NCI-H2107 treated with DMSO at 0.1 percent for 48 hours (cell line): ENCODE data around the gene PTPRF.

Source experiments
- DNase-seq: peaks from one replicate; lab custom pipeline; 2025; ENCODE audit not compliant: unreplicated experiment; lab: John Stamatoyannopoulos, UW

The PTPRF gene

GRCh38 chr1:43576521-43576920 is 45.8 kb downstream of the PTPRF start:
- no peak for DNase-seq

DNA sequence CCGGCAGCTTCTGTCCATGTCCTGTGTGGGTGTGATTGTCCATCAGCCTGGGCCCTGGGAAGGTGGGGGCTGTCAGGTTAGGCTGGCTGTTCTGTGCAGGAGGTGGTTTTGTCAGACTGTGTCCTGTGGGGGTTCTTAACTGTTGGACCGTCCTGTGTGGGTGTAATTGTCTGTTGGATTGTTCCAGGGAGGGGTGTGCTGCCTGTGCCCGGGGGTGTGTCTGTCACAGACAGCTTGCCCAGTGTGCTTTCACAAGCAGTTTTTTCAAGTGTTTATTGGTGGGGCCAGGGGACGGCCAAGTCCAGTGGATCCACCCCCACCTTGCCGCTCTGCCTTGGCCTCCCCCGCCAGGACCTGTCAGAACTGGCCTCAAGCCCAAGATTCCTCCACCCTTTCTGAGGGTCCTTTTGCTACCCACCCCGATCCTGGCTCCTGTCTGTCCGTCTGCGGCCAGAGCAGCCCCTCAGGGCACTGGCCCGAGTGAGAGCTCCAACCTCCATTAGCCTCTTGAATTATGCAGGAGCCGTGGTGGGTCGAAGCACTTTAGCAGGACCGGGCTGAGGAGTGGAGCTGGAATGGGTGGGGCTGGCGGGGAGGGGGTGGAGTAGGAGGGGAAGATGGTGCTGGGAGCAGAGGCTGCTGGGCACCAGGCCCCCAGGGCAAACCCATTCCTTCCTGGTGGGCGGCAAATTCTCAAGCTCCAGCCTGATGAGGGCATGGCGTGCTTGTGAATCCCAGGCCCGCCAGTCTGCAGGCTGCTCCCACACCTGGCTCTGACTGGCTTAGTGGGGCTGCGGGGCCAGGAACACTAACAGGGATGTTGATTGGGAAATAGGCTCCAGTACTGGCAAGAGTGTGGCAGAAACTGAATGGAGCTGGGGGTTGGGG is 47.2 kb downstream of the PTPRF start:
- no peak for DNase-seq

- no peak for DNase-seq
Measured at GRCh38 chr1:43580039-43580438, 49.4 kb downstream of the PTPRF start.

GRCh38 chr1:43582162-43582566 is 51.5 kb downstream of the PTPRF start:
- DNase-seq = peak; percentile 94

DNA sequence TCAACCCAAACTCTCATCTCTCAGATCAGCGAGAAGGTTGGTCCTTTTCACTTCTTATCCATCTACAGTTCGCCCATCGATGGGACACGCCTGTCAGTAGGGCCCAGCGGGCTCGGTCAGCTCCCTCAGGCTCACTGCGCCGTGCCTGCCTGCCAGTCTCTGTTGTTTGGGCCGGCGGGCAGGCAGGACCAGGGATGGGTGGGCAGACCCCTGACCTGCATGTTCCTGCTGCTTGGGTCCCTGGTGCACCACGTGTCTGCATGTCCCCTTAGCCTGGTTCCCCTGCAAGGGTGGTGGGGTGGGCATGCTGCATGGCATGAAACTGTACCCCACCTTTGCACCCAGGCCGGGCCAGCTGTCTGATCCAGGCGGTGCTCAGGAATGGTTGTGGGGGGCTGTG is 52.4 kb downstream of the PTPRF start:
- DNase-seq = no peak

DNA sequence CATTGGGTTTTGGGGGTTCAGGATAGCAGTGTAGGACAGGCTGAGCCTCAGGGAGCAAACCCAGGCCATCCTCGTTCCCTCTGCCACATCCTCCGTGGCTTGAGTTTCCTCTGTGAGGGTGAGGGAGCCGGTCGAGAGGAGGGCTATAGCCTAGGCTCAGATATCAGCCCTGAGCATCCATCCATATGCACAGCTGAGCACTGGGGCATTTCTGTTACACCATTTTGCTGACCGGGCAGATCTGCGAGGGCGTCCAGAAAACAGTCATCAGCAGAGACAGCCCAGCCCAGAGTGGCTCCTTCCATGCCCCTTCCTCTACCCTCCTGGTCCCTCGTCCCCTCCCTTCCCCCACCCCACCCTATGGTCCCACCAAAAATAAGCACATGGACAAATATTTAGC is 53.5 kb downstream of the PTPRF start:
- no peak for DNase-seq

- DNase-seq = no peak
Measured at GRCh38 chr1:43585557-43585956, 54.9 kb downstream of the PTPRF start.

DNA sequence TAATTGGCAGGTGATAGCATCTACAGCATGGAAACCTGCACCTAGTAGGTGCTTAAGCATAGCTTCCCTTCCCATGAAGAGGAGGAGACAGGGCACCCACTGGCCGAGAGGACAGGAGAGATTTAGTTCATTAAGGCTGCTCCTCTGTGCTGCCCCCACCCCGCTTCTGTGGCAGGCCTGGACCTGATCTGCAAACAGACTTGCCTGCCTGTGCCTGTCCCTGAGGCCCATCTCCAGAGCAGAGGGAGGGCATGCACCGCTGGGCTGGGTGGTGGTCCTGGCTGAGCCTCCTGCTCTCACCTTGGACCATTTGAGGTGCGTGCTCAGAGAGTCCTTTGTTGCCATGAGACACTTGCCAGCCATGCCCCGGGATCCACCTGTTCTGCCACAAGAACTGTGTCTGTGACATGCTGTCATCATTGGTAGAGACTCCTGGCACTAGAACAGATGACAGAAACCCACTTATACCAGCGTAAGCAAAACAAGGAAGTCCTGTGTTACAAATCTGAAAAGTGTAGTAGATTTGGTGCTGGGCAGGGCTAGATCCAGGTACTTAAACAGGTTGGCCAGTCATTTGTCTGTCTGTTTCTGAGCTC is 55.6 kb downstream of the PTPRF start:
- DNase-seq = peak; percentile 59

- no peak for DNase-seq
Measured at GRCh38 chr1:43587001-43587400, 56.3 kb downstream of the PTPRF start.

- DNase-seq = no peak
Measured at GRCh38 chr1:43587594-43587993, 56.9 kb downstream of the PTPRF start.

DNA sequence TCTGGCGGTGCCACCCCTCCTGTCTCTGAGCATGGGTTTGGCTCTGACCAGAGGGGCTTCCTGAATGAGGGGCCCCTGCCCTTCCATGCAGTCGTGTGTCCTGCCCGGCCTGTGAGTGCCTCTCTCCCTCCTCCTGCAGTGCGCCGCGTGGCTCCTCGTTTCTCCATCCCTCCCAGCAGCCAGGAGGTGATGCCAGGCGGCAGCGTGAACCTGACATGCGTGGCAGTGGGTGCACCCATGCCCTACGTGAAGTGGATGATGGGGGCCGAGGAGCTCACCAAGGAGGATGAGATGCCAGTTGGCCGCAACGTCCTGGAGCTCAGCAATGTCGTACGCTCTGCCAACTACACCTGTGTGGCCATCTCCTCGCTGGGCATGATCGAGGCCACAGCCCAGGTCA is 57.9 kb downstream of the PTPRF start:
- DNase-seq = no peak

DNA sequence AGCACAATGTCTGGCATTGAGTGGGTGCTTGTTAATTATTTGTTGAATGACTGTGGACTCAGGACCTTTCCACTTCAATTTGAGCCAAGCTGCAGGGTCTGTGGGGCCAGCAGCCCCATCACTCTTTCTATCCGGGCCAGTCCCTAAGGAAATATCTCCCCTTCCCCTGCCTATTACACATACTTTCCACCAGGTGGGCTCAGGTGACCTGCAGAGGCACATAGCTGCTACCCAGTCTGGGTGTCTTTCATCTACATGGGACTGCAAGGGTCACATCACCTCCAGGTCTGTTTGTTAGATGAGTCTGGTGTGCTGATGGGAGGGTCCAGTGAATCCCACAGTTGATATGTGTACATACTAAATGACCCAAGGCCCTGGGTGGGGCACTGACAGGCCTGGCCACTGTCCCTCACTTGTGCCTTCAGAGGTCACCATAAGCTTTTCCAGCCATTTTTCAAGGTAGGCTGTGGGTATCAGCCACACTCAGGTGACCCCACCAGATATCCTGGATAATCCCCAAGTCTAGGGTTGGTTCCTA is 59.8 kb downstream of the PTPRF start:
- no peak for DNase-seq

DNA sequence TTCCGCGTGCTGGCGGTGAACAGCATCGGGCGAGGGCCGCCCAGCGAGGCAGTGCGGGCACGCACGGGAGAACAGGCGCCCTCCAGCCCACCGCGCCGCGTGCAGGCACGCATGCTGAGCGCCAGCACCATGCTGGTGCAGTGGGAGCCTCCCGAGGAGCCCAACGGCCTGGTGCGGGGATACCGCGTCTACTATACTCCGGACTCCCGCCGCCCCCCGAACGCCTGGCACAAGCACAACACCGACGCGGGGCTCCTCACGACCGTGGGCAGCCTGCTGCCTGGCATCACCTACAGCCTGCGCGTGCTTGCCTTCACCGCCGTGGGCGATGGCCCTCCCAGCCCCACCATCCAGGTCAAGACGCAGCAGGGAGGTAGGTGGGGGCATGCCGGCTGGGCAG is 60.5 kb downstream of the PTPRF start:
- DNase-seq = no peak

DNA sequence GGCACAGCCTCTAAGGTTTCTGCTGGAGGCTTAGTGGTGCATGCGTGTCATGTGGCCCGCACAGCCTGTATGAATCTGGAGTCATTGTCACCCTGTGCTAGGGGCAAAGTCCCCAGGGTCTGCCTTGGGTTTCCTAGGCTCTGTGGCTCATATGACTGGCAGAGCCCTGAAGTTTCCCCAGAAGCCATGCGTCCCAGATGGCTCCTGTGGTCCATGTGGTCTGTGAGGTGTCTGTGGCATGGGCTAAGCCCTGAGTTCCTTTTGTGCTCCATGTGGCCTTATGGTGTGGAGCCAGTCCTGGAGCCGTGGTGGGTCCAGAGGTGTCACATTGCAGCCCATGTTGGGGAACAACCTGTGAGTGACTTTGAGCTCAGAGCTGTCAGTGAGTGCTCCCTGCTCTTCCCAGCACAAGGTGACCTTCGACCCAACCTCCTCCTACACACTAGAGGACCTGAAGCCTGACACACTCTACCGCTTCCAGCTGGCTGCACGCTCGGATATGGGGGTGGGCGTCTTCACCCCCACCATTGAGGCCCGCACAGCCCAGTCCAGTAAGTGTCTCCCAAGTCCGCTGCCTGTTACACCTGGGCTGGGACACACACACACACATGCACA is 61.5 kb downstream of the PTPRF start:
- no peak for DNase-seq

- DNase-seq = no peak
Measured at GRCh38 chr1:43592974-43593683, 62.4 kb downstream of the PTPRF start.

- no peak for DNase-seq
Measured at GRCh38 chr1:43596579-43596978, 65.9 kb downstream of the PTPRF start.

GRCh38 chr1:43597028-43597427 is 66.3 kb downstream of the PTPRF start:
- DNase-seq = no peak

DNA sequence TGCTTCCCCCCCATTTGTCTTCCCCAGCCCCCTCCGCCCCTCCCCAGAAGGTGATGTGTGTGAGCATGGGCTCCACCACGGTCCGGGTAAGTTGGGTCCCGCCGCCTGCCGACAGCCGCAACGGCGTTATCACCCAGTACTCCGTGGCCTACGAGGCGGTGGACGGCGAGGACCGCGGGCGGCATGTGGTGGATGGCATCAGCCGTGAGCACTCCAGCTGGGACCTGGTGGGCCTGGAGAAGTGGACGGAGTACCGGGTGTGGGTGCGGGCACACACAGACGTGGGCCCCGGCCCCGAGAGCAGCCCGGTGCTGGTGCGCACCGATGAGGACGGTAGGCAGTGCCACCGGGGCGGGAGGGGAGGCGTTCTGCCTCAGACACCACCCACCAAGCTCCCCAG is 67.0 kb downstream of the PTPRF start:
- no peak for DNase-seq

DNA sequence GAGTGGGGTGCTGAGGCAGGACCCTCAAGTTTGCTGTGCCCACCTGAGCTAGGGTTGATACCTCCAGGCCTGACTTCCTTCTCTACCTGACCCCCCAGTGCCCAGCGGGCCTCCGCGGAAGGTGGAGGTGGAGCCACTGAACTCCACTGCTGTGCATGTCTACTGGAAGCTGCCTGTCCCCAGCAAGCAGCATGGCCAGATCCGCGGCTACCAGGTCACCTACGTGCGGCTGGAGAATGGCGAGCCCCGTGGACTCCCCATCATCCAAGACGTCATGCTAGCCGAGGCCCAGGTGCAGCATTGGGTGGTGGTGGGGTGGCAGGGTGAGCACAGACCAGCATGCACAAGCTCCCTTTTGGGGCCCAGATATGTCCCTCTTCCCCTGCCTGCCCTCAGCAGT is 67.9 kb downstream of the PTPRF start:
- no peak for DNase-seq

GRCh38 chr1:43600033-43601020 is 69.6 kb downstream of the PTPRF start:
- no peak for DNase-seq
